Esophagus squamous epithelium (tissue), 4 donors: ENCODE results near the gene GTF3A.

Source experiments
- POLR2A ChIP-seq, 4 donors: fragments of 450-650 bp; IDR thresholded peaks; one replicate each; pipeline ENCODE4 v1.6.1; 2017; ENCODE audit warnings: antibody characterized with exemption in 4 of 4, mild to moderate bottlenecking in 4 of 4, moderate library complexity in 3 of 4
- TF ChIP-seq, protein P1 (sequence below), 6 experiments: fragments of 450-650 bp in 4 of 6; fragments of 200-600 bp in 2 of 6; sonication (generic) in 2 of 6; IDR thresholded peaks; one replicate each; pipeline ENCODE4 v1.5.1; 2016 to 2019; ENCODE audit warnings: antibody characterized with exemption in 6 of 6, mild to moderate bottlenecking in 4 of 6, moderate library complexity in 4 of 6

DNA sequence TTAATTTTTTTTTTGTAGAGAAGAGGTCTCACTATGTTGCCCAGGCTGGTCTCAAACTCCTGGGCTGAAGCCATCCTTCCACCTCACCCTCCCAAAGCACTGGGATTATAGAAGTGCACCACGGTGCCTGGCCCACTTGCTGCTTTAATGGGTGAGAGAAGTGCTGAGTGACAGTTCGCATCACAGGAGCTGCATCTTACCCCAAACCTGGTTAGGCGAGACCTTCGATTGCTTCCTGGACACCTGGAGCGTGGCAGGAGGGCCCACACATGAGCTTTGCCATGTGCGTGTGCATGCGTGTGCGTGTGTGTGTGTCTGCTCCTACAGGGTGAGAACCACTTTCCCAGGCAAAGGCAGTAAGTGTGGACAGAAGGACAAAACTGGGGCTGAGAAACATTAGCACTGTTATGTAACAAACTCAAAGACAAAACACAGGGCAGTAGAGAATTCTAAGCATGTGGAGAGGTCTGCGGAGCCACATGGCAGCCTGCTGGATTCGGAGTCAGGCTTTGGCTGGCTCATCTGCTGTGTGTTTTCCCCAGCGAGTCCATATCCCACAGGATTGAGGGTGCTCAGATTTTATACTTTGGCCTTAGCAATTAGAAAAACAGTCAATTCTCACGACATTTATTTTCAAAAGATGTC is 37.6 kb downstream of the GTF3A start:
- TF ChIP-seq POLR2A (IDR thresholded peaks at IDR 0.05), result no peak
- TF ChIP-seq, protein P1, sequence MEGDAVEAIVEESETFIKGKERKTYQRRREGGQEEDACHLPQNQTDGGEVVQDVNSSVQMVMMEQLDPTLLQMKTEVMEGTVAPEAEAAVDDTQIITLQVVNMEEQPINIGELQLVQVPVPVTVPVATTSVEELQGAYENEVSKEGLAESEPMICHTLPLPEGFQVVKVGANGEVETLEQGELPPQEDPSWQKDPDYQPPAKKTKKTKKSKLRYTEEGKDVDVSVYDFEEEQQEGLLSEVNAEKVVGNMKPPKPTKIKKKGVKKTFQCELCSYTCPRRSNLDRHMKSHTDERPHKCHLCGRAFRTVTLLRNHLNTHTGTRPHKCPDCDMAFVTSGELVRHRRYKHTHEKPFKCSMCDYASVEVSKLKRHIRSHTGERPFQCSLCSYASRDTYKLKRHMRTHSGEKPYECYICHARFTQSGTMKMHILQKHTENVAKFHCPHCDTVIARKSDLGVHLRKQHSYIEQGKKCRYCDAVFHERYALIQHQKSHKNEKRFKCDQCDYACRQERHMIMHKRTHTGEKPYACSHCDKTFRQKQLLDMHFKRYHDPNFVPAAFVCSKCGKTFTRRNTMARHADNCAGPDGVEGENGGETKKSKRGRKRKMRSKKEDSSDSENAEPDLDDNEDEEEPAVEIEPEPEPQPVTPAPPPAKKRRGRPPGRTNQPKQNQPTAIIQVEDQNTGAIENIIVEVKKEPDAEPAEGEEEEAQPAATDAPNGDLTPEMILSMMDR (IDR thresholded peaks at IDR 0.05), result no peak
